NK-92 (cell line): Measurements from ENCODE around the gene LPAR3.
A peak's percentile ranks its signal among the peaks of the same experiment; 100 is the strongest.

ENCODE experiments used
- DNase-seq: peaks from one replicate; lab custom pipeline; 2025; ENCODE audit not compliant: unreplicated experiment; lab: John Stamatoyannopoulos, UW

LPAR3 gene

GRCh38 chr1:84780000-84780716 is 112.8 kb downstream of the LPAR3 start:
- peak; percentile 25 for DNase-seq

GRCh38 chr1:84776639-84777038 is 116.4 kb downstream of the LPAR3 start:
- DNase-seq: no peak

- no peak for DNase-seq
These were observed 117.5 kb downstream of the LPAR3 start for GRCh38 chr1:84775535-84775920.

GRCh38 chr1:84774669-84775534 is 118.1 kb downstream of the LPAR3 start:
- no peak for DNase-seq

GRCh38 chr1:84773933-84774497 is 119.0 kb downstream of the LPAR3 start:
- DNase-seq: no peak

- DNase-seq: no peak
These were observed 119.8 kb downstream of the LPAR3 start for GRCh38 chr1:84773195-84773594.

GRCh38 chr1:84772428-84772943 is 120.5 kb downstream of the LPAR3 start:
- no peak for DNase-seq

GRCh38 chr1:84771895-84772294 is 121.1 kb downstream of the LPAR3 start:
- DNase-seq: no peak

- no peak for DNase-seq
These were observed 122.5 kb downstream of the LPAR3 start for GRCh38 chr1:84770481-84770880.

GRCh38 chr1:84769636-84770035 is 123.4 kb downstream of the LPAR3 start:
- no peak for DNase-seq

- DNase-seq: no peak
These were observed 124.4 kb downstream of the LPAR3 start for GRCh38 chr1:84768634-84769033.

GRCh38 chr1:84763912-84764680 is 128.9 kb downstream of the LPAR3 start:
- no peak for DNase-seq

GRCh38 chr1:84762664-84763063 is 130.3 kb downstream of the LPAR3 start:
- DNase-seq: no peak
